Sigmoid colon (tissue), 4 donors: ENCODE measurements around the gene PTPDC1.

Source experiments
- POLR2AphosphoS5 ChIP-seq, 4 donors: sonication (generic); formaldehyde crosslinking; IDR thresholded peaks; one replicate each; pipeline ENCODE4 v1.6.1; 2017; ENCODE audit warnings: antibody characterized with exemption in 4 of 4
- TF ChIP-seq, protein P1 (sequence below), 4 experiments: fragments of 450-650 bp in 3 of 4; fragments of 200-600 bp in 1 of 4; IDR thresholded peaks; one replicate each; pipeline ENCODE4 v1.5.1; 2016 to 2019; ENCODE audit warnings: antibody characterized with exemption in 4 of 4, mild to moderate bottlenecking in 3 of 4, moderate library complexity in 2 of 4

DNA sequence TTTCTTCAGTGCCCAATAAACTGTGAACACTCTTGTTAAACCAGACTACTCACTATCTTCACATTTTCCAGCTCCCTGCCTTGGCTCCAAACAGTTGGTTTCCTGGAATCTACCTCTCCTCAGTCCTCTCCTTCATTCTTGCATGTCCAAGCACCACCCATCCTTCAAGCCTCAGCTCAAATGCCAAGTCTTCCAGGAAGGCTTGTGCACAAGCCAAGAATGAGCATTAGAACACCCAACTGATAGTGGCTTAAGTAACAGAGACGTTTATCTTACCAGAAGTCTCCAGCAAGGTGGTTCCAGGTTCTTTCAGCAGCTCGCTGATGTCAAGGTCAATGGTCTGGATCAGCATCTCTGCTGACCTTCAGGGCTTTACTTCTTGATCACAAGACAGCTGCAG is 60.1 kb downstream of the PTPDC1 start:
- TF ChIP-seq, protein P1, sequence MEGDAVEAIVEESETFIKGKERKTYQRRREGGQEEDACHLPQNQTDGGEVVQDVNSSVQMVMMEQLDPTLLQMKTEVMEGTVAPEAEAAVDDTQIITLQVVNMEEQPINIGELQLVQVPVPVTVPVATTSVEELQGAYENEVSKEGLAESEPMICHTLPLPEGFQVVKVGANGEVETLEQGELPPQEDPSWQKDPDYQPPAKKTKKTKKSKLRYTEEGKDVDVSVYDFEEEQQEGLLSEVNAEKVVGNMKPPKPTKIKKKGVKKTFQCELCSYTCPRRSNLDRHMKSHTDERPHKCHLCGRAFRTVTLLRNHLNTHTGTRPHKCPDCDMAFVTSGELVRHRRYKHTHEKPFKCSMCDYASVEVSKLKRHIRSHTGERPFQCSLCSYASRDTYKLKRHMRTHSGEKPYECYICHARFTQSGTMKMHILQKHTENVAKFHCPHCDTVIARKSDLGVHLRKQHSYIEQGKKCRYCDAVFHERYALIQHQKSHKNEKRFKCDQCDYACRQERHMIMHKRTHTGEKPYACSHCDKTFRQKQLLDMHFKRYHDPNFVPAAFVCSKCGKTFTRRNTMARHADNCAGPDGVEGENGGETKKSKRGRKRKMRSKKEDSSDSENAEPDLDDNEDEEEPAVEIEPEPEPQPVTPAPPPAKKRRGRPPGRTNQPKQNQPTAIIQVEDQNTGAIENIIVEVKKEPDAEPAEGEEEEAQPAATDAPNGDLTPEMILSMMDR (IDR thresholded peaks at IDR 0.05) = no peak
- peak in 3 of 4 donors; percentile 35 to 64 (median 48) for TF ChIP-seq POLR2AphosphoS5 (IDR thresholded peaks at IDR 0.05)
